Measurements from ENCODE around the gene DNAJC18.
A peak's percentile ranks its signal among the peaks of the same experiment; 100 is the strongest.
"Not testable (repeated sequence)": the region's sequence is repeated elsewhere in the genome, so short reads cannot be mapped to it uniquely, and the experiment has no call there.

DNAJC18 gene

DNA sequence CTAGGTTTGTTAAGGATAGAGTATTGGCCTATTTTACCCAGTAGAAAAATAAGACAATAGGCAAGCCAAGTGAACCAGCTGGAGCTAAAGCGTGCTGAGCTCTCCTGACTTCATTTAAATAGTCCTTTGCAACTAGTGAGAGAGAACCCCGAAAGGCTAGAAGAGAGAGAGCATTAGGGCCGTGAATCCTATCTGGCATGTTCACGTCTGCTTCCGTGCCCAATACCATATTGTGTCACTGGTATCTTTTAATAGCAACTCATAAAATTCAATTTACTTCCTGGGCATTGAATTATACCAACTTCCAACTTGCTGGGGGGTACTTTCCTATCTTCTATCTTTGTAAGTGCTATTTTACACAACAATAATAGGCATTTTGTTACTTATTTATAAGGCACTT, 13.8 kb downstream of the DNAJC18 start:
- DNase-seq = no peak

DNA sequence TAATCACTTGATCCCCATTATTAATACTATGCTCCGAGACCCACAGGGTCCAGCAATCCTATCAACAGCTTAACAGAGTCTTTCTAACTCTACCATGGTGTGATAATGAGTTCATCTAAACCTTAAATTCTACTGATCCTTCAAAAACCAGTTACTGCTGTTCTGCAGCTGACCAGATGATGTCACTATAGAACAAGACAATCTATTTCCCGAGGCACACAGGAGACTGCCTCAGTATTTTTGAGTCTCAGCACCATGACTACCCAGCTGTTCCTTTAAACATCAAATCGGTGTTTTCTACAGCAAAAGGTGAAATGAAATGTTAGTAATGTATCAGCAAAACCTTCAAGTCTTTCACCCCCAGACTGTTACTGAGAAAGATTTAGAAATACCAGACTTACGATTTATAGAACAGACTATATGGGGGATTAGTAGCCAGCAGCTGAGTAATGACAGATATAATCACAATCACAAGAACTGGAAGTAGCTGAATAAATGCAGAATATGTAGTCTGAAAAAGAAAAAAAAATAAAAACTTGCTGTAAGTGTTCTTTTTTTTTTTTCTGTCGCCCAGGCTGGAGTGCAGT, 16.9 kb downstream of the DNAJC18 start:
- DNase-seq = peak; percentile 12

DNA sequence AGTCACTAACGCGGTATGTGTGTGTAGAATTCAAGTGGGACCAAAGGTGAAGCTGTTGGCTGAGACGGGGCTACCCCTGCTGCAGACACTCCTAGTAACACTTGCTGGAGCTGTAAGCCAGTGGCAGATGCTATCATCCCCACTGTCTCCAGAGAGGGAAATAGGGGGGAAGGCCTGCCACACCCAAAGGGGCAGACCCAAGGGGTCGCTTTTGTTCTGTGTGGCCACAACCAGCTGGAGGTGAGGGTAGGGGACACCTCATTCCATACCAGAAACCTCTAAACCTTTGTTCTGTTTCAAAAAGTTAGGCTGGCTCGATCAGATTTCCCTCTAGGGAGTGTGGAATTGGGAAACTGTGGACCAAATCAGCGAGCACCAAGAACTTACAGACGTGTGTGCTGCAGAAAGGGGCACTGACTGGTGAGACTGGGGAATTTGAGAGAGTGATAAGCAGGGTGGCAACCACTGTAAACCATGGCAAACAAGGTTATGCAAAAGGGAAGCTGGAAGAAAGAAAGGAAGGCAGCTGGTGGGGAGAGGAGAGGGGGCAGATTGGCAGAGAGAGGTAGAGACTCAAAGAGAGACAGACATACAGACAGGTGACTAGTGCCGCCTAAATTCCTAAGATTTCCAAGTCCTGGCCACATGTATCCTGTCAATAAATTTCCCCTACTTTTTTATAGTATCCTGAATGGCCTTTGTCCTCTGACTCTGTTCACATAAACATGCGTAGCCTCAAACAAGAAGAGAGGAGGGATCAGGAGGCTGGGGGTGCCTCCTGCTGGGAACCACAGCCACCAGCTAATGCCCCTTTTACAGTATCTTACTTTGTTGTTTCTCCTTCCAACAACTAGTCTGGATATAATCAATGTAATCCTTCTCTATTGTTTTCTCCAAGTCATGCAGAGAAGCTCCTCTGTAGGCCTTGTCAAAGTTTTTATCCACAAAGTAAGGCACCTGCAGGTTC, 19.8 kb downstream of the DNAJC18 start:
- DNase-seq = no peak

DNA sequence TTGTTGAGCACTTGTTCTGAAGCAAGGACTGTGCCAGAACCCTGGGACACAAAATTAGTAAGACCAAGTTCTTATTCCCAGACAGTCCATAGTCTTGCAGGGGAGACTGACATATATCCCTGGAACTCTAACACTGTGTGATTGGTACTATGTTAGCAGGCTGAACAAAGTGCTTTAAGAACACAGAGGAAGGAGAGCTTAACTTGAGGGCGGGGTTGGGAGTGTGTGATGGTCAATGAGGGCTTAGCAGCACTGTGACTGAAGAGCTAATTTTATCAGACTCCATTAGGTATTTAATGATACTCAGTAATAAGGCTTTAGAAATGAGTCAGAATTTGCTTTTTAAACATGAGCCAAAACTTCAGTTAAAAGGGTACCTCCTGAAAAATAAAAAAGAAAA, 20.5 kb downstream of the DNAJC18 start:
- DNase-seq = no peak

DNA sequence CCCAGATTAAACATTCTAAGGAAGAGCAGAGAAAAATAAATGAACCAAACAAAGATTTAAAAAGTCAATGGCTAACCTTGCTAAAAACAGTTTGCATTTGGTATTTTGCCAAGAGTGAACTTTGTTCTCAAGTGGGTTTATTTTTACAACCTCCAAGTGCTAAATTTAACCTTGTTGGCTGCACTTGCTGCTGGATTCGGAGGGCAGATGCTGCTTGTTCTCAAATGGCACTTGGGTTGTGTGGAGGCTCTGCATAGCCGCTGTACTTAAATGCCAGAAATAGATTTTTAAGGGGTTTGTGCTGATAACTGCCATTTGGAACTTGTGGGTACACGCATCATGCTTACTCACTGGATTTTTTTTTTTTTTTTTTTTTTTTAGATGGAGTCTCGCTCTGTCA, 22.1 kb downstream of the DNAJC18 start:
- DNase-seq = no peak

DNA sequence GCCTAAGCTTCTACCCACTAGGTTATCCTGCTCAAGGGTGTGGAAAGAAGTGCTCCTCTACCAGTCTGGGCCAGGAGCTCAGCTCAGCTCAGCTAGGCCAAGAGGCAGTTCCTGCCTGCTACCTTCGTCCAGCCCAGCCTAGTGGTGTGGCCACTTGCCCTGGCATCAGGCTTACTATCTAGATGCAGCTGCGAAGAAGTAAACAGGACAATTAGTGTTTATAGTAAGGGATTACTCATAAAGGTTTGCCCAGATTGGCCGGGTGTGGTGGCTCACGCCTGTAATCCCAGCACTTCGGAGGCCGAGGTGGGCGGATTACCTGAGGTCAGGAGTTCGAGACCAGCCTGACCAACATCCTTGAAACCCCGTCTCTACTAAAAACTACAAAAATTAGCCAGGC, 22.7 kb downstream of the DNAJC18 start:
- no peak for DNase-seq

DNA sequence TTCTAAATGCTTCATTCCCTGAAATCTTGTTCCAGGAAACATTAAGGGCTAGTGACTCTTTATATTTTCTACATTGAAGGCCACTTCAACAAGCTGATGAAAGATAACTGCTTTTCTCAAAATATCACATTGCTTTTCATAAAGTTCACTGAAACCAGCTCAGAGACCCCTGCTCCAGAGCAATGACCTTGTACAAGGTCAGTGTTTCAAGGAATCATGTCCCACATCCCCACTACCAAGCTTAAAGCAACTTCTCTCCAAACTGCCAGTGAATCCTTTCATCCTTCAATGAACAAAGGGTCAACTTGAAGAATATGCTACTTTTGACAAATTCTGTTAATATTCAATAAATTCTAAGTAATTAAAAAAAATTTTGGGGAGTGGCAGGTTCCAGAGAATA, 23.5 kb downstream of the DNAJC18 start:
- DNase-seq = no peak

DNA sequence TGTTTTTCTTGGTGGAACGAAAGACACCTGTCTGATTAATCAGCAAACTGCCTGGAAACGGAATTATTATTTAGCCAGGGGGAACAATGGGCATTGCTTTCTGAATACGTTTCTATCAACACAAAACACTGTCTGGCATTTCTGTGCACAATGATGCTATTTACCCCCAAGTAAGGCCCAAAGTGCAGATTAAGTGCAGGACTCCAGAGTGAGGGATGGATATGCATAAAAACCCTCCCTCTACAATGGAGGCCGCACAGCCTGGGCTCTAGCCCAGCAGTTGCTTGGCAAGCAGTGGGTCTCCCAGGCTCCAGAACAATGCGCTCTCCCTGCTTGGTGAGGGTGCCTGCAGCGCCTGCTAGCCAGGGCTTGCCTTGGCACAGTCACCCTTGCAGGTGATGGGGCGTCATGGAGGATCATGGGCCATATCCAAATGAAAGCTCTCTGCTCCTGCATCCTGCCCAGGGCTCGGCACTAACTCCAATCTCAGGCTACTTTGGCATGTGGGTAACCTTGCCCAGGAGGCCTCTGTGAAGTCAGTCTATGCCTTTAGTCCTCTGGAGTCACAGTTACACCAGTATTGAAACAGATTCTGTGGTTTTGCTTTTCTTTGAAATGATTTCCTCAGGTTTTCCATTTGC, 24.0 kb downstream of the DNAJC18 start:
- no peak for DNase-seq

DNA sequence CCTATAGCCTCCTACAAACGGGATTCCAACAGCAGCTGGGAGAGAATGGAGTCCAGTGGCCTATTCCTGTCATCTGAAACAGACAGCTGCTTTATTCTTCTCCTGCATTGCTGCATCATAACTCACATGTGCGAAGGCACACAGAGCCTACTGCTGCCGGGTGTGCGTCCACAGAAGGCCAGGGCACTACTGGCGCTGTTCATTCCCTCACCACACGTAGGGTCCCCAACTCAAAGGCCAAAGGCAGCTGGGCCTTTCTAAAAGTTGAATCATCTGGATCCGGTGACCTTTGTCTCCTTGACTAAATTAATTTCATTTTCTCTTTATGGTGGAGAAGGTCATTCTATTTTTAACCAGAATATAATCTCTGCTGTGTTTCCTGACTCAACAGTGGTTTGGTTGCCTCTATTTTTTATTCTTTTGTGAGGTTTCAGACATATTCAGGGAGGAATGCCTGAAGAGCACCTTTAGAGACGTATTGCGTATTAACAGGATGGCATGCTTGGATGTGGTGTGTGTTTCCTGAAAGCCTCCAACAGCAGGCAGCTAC, 24.7 kb downstream of the DNAJC18 start:
- DNase-seq = no peak

DNA sequence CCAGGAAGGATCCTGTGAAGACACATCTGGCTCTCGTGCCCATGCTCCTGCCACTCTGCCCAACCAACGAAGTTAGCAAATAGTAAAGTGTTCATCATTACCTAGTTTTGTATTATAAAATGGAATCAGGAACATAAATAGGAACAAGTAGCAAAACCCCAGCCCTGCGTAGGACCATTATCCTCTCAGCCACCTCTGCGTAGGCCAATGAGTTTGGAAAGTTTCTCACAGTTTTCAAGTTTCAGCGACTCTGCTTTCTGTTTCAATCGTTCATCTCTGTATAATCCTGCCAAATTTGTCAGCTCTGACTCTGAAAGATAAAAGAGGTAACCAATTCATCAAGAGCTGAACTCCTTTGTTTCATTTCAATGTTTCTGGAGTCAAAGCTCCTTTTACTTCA, 25.4 kb downstream of the DNAJC18 start:
- no peak for DNase-seq

DNA sequence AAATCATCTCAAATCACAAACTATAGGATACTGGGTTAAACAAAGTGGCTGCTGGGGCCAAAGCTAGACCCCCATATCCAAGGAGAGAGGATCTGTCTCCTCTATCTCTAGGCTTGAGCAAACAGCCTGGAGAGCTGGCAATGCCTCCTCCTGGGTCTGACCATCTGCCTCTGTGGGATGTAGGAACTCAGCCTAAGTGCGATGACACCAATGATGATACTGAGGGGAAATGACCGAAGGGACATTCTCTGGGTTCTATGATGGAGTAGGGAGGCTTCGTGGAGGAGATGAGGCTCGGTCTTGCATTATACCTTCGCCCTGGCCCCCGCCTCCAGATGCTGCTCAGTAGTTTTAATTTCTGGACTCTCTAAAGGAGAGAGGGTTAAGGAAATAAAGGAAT, 26.2 kb downstream of the DNAJC18 start:
- DNase-seq = no peak

DNA sequence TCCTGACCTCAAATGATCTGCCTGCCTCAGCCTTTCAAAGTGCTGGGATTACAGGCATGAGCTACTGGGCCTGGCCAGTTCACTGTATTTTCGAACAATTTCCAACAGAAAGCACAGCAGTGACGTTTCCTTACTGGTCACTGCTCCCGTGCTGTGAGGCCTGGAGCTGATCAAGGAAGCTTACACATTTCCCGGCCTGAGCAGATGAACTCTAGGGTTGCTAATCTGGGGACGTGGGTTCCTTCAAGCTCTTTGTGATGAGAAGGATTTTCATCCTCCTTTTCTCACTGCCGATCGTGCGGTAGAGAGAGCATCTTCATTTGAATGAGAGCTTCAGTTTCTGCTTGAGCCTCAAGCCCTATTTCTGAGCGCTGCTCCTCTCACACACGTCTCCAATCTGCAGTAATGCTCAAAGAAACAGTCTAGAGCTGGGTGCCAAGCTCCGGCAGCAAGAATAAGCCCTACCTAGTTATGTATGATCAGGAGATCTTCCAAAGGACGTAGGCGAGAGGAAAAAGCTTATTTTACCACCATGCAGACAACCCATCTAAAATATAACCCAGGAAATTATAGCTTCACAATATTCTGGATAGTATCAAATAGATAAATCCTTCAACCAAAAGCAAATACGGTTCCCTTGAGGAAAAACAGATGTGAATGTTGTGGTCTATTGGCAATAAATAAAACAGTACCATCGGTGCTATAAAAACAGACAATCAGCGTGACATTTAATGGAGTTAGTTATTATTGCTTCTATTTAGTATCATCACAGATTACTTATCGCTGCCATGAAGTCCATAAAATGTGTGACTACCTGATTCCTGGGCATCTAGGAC, 28.1 kb downstream of the DNAJC18 start:
- no peak for DNase-seq

DNA sequence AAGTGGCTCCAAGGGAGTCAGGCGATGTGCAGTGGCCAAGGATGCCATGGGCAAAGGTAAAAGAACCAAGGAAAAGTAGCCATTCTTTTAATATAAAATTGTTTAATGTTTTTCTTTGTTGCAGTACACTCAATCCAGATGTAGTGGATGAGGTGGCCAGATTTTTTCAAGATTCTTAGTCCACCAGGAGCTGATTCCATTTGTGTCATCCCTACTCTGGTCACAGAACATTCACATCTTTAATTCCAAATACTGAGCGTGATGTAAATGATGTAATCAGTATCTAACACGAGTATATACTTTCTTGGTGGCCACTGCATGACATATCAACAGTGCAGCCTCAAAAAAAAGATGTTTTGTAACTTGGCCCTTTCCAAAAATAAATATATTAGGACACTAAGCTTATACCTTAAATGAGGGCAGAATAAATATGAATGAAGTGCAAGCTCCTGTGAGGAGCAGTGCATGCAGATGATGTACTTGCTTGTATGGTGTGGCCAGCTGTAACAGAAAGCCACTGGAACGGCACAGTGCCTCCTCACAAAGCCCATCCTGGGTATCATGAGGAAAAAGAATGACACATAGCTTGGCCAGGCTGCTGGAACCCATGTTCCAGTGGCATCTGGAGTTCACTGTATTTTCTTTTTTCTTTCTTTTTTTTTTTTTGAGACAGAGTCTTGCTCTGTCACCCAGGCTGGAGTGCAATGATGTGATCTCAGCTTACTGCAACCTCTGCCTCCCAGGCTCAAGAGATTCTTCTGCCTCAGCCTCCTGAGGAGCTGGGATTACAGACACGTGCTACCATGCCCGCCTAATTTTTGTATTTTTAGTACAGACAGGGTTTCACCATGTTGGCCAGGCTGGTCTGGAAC, 29.0 kb downstream of the DNAJC18 start:
- no peak for DNase-seq

DNA sequence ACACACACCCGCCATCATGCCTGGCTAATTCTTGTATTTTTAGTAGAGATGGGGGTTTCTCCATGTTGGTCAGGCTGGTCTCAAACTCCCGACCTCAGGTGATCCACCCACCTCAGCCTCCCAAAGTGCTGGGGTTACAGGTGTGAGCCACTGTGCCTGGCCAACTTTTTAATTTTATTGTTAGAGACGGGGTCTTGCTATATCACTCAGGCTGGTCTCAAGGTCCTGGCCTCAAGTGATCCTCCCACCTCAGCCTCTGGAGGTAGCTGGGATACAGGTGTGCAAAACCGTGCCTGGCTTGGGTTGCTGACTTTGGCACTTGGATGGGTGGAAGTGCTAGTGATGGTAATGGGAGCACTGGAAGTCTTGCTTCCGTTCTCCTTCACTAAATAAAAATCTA, 30.2 kb downstream of the DNAJC18 start:
- DNase-seq = not testable (repeated sequence)

DNA sequence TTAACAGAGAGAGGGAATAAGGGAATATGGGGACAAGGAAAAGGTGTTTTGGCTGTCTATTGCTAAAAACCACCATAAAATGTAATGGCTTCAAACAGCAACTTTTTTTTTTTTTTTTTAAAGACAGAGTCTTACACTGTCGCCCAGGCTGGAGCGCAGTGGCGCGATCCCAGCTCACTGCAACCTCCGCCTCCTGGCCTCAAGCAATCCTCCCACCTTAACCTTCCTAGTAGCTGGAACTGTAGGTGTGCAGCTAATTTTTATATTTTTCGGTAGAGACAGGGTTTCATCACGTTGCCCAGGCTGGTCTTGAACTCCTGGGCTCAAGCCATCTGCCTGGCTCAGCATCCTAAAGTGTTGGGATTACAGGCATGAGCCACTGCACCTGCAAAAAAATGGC, 31.1 kb downstream of the DNAJC18 start:
- DNase-seq = no peak

DNA sequence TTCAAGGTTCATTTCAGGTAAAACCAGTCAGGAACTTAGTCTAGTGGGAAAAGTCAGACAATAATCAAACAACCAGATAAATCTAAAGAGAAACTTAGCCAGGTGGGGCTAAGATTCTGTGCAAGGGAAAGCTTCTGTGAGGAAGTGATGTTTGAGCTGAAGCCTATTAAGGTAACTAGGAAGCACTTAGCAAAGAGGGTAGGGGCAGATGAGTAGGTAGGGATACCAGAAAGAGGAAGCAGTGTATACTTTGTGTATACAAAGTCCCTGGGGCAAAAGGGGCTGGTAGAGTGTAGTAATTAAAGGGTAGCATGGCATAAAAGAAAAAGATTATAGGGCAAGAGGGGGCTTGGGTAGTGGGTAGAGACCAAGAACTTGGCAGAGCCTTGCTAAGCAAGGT, 31.8 kb downstream of the DNAJC18 start:
- no peak for DNase-seq

DNA sequence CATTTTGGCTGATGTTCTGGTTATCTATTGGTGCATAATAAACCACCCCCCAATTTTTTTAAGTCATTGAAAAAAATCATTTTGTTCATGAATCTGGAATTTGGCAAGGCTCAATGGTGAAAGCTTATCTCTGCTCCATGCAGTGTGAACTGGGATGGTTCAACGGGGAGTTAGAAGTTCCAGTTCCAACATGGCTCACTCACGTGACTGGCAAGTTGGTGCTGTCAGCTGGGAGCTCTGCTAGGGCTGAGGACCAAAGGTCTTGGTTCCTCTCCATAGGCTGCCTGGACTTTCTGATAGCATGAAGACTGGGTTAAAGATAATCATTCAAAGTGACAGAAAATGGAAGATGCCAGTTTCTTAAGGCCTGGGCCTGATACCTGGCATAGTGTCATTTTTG, 32.4 kb downstream of the DNAJC18 start:
- DNase-seq = no peak

DNA sequence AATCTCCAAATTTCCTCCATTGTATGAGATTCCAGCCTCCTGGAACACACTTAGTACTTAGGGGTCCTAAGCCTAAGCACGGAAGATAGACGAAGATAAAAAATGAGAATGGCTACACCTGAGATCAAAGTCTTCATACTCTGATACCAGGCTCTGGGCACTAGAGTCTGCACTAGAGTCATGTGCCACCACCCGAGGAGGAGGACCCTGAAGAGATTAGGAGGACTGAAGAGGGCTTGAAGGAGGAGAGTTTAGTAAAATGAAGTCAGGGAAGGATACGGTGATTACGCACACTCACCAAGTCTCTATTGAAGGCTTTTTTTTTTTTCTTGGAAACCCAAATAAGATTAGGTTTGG, 34.9 kb downstream of the DNAJC18 start:
- no peak for DNase-seq

DNA sequence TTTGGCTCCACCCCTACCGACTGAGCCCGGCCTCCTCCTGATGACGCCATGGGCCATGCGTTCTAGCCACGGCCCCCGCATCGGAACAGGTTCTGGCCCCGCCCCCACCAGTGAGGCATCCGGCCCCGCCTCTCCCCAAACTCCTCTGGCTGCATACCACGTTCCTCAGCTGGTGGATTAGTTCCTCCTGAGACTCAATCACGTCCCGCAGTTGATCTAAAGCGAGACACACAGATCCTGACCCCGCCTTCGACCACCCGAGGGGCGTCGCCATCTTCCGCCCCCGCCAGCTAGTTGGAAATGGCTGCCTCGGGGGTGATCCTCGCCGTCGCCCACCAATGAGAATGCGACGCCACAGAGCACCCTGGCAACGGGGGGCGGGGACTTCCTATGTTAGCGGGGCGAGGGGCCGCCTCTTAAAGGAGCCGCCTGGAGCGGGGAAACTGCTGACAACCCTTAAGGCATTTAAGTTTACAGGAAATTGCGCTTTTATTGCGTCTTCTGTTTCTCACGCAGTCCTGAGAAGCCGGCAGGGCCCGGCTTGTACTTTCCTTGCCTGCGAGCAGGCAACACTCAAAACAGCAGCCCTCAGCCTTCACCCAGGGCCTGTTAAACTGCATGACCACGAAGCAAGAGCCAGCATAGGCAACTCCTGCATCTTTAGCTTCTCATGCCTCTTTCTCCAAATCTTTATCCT, 35.4 kb downstream of the DNAJC18 start, which contains the start of gene SPATA24:
Gene SPATA24 (minus strand): TSS at position 303 of the 697 bp plus-strand sequence. CDS start 29 bp downstream, at position 274.
- peak; percentile 72 for DNase-seq

DNA sequence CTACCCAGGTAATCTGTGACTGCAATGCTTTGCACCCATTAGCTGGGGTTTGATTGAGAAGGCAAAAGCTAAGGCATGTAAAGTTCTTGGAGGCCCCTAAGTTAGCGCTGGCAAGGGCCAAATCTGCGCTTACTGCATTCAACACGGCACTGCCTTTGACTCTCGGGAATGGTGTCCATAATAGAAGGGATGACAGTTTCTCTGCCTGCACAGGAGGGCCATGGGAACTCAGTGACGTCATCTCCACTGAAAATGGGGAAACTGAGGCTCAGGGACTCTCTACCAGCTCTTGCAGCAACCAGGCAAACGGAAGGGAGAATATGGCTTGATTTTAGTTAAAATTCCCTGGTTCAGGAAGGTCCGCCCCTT, 35.9 kb downstream of the DNAJC18 start:
- DNase-seq = no peak

DNA sequence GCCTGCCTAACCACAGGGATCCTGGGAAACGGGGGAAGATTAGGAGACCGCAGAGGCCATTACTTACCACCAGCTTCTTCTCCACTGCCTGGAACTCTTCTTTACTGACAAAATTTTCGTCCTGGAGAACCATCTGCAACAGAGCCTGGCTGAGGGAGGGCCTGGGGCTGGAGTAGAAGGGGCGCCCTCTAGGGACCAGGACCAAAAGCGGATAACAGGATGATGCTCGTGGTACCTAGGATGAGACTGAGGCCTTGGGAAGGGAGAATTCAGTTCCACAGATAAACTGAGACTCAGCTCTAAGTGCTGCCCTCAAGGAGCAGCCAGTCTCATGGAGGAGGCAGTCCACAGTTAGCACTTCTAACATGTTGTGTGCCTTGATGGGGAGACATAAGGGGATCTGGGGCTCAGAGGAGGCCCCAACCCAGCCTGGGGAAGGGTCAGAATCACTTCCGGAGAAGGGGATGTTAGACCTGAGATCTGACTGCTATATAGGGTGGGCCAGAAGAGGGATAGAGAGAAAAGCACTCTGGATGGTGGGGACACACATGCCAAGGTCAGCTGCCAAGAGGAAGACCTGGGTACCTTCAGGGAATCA, 36.7 kb downstream of the DNAJC18 start:
- DNase-seq = no peak

Measured in DMS153 (cell line).